GM18511 (cell line): ENCODE results near the gene NXN.
"Not testable (repeated sequence)": the region's sequence is repeated elsewhere in the genome, so short reads cannot be mapped to it uniquely, and the experiment has no call there.

Experiments used
- ATAC-seq: cut with Tn5 transposase; IDR thresholded peaks from one replicate; pipeline ENCODE4 v1.9.1; 2021; ENCODE audit warnings: mild to moderate bottlenecking, moderate library complexity; ENCODE audit not compliant: unreplicated experiment

Gene NXN

GRCh38 chr17:785901-786300, 193.7 kb downstream of the NXN start:
- not testable (repeated sequence) for ATAC-seq

GRCh38 chr17:784143-784542, 195.4 kb downstream of the NXN start:
- no peak for ATAC-seq

- ATAC-seq, result peak; percentile 95
Observed at GRCh38 chr17:781805-782731, 197.5 kb downstream of the NXN start, which contains the start of the genes GLOD4 and MRM3. TSS of gene GLOD4 (minus strand) at chr17:782280. CDS start at chr17:782255, 25 bp downstream. TSS of gene MRM3 (plus strand) at chr17:782353. CDS start at chr17:782379, 26 bp downstream.

GRCh38 chr17:778096-778495, 201.5 kb downstream of the NXN start:
- no peak for ATAC-seq

GRCh38 chr17:774313-774584, 205.3 kb downstream of the NXN start:
- ATAC-seq, result no peak

- no peak for ATAC-seq
Observed at GRCh38 chr17:773467-774312, 205.9 kb downstream of the NXN start.

GRCh38 chr17:773016-773415, 206.6 kb downstream of the NXN start:
- ATAC-seq, result no peak

GRCh38 chr17:767076-767475, 212.5 kb downstream of the NXN start:
- ATAC-seq, result no peak

GRCh38 chr17:760371-760770, 219.2 kb downstream of the NXN start:
- ATAC-seq, result no peak

GRCh38 chr17:759964-760363, 219.6 kb downstream of the NXN start:
- no peak for ATAC-seq

GRCh38 chr17:756010-756567, 223.5 kb downstream of the NXN start:
- not testable (repeated sequence) for ATAC-seq

- ATAC-seq, result not testable (repeated sequence)
Observed at GRCh38 chr17:755319-755961, 224.1 kb downstream of the NXN start.

- ATAC-seq, result no peak
Observed at GRCh38 chr17:753418-753817, 226.2 kb downstream of the NXN start.

GRCh38 chr17:752620-753219, 226.9 kb downstream of the NXN start:
- ATAC-seq, result peak; percentile 28

- peak; percentile 83 for ATAC-seq
Observed at GRCh38 chr17:752002-752619, 227.5 kb downstream of the NXN start, which contains the start of gene GEMIN4. TSS of gene GEMIN4 (minus strand) at chr17:752264. CDS start at chr17:752142, 122 bp downstream.

- ATAC-seq, result peak; percentile 42
Observed at GRCh38 chr17:751269-752001, 228.1 kb downstream of the NXN start.

GRCh38 chr17:750431-751037, 229.0 kb downstream of the NXN start:
- ATAC-seq, result no peak

GRCh38 chr17:749359-749758, 230.2 kb downstream of the NXN start:
- ATAC-seq, result not testable (repeated sequence)
